Hepatocyte (in vitro differentiated cells): ENCODE measurements around the gene TTC34. TPM values are rescaled to one million over a fixed set of nuclear protein-coding genes. Genes with fewer than 3 reads are reported as not detected.

Experiments used
- DNase-seq: peaks from one replicate; pipeline ENCODE4 v3.0.0-alpha.2; 2016; ENCODE audit warnings: low spot score
- H2AFZ ChIP-seq: fragments of 200-600 bp; sonication (generic); 2 replicates; pipeline ENCODE4 v1.6.0; 2016; ENCODE audit warnings: antibody characterized with exemption, mild to moderate bottlenecking
- H3K27ac ChIP-seq: fragments of 200-600 bp; sonication (generic); 2 replicates; pipeline ENCODE4 v1.5.1; 2016; ENCODE audit warnings: mild to moderate bottlenecking
- H3K27me3 ChIP-seq: fragments of 200-600 bp; sonication (generic); 2 replicates; pipeline ENCODE4 v1.6.1; 2016
- H3K36me3 ChIP-seq: fragments of 200-600 bp; sonication (generic); replicated peaks from 2 replicates; pipeline ENCODE4 v1.5.1; 2016; ENCODE audit warnings: low read depth; ENCODE audit not compliant: insufficient read depth
- H3K4me1 ChIP-seq: fragments of 200-600 bp; sonication (generic); 2 replicates; pipeline ENCODE4 v1.5.1; 2016; ENCODE audit warnings: mild to moderate bottlenecking, moderate library complexity; ENCODE audit not compliant: insufficient read depth
- H3K4me2 ChIP-seq: fragments of 200-600 bp; sonication (generic); 2 replicates; pipeline ENCODE4 v1.6.0; 2016
- H3K4me3 ChIP-seq: fragments of 200-600 bp; sonication (generic); 2 replicates; pipeline ENCODE4 v1.5.1; 2016; ENCODE audit warnings: mild to moderate bottlenecking
- H3K79me2 ChIP-seq: fragments of 200-600 bp; sonication (generic); 2 replicates; pipeline ENCODE4 v1.6.0; 2017; ENCODE audit warnings: mild to moderate bottlenecking
- H3K9me2 ChIP-seq: fragments of 200-600 bp; sonication (generic); replicated peaks from 2 replicates; pipeline ENCODE4 v1.6.0; 2017; ENCODE audit warnings: mild to moderate bottlenecking; ENCODE audit not compliant: insufficient read depth
- H3K9me3 ChIP-seq: fragments of 200-600 bp; sonication (generic); 2 replicates; pipeline ENCODE4 v1.5.1; 2016; ENCODE audit warnings: low read depth, mild to moderate bottlenecking
- H4K20me1 ChIP-seq: fragments of 200-600 bp; sonication (generic); 2 replicates; pipeline ENCODE4 v1.6.0; 2016; ENCODE audit warnings: mild to moderate bottlenecking; ENCODE audit not compliant: insufficient read depth, poor library complexity, severe bottlenecking
- EZH2 ChIP-seq: fragments of 200-600 bp; sonication (generic); IDR thresholded peaks from 2 replicates; pipeline ENCODE4 v1.6.1; 2016; ENCODE audit warnings: antibody characterized with exemption, mild to moderate bottlenecking, borderline replicate concordance
- EZH2phosphoT487 ChIP-seq: fragments of 200-600 bp; sonication (generic); IDR thresholded peaks from one replicate; pipeline ENCODE4 v1.6.1; 2018; ENCODE audit warnings: antibody characterized with exemption, mild to moderate bottlenecking, low read depth, moderate library complexity; ENCODE audit not compliant: unreplicated experiment, severe bottlenecking
- WGBS: methylation state at CpG from one replicate; pipeline ENCODE4 v1.1.6; 2016; ENCODE audit warnings: low lambda C conversion rate; ENCODE audit errors: missing lambda C conversion rate; 5-methylcytosine and 5-hydroxymethylcytosine counted together
- polyA plus RNA-seq: library from polyadenylated mRNA; unstranded; fragments of >200 nt; fragmentation: Nextera tagmentation; extraction: Ambion mirVana; gene quantifications from 2 replicates; pipeline ENCODE4 v1.2.1, GENCODE V29; 2016
- total RNA-seq: library from RNA; depleted of rRNA; stranded (reverse); fragments of >200 nt; gene quantifications from 2 replicates; pipeline ENCODE4 v1.2.3, GENCODE V29; 2014
- TF ChIP-seq, protein P1 (sequence below): fragments of 200-600 bp; sonication (generic); IDR thresholded peaks from 2 replicates; pipeline ENCODE4 v1.5.1; 2016; ENCODE audit warnings: antibody characterized with exemption, mild to moderate bottlenecking; ENCODE audit not compliant: poor library complexity

Gene TTC34
- total and polyA plus RNA-seq, 2 experiments from 2014 or later = 0.13 to 0.33 TPM

DNA sequence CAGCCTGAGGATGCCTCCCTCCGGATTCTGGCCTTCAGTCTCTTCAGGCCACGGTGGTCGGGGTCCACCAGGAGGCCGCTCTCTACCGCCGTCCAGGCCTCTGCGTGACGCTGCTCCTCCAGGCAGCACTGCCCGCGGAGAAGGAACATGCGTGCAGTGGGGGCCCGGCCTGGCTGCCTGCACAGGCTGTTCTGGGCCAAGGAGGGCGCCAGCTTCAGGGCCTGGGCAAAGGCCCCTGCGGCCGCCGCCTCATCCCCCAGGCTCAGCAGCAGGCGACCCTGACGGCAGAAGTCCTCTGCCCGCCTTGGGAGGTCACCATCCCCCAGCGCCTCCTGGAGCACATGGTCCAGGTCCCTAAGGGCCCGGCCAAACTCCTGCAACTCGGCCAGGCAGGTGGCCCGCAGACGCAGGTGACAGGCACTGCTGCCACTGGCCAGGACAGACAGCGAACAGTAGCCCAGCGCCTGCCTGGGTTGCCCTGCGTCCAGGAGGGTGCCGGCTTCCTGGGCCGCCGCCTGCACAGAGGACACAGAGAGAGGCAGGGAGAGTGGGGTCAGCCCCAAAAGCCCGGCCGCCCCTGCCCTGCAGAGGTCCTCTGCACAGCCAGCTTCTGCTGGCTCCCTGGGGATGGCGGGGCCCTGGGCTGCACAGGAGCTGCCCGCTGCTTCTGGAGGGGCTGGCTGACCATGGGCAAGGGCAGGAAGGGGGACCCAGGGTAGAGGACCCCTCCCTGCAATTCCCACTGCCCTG is 159.9 kb downstream of the TTC34 start:
- Histone ChIP-seq H4K20me1 (no peaks in the 10 kb centered on the region), H3K4me3 (no peak overlapping the region), H3K36me3 (no peaks in the 10 kb centered on the region), H3K9me3 (no peaks in the 10 kb centered on the region), H3K79me2 (peaks cover 15% of the 10 kb centered on the region), H3K27me3 (peaks cover 3% of the 10 kb centered on the region), H3K4me2 (peak overlapping the region; percentile 99), H2AFZ (no peak overlapping the region), H3K9me2 (no peaks in the 10 kb centered on the region), H3K27ac (no peak overlapping the region), H3K4me1 (peaks cover 22% of the 10 kb centered on the region)
- TF ChIP-seq EZH2 = no peak
- no peak for TF ChIP-seq EZH2phosphoT487
- TF ChIP-seq, protein P1, sequence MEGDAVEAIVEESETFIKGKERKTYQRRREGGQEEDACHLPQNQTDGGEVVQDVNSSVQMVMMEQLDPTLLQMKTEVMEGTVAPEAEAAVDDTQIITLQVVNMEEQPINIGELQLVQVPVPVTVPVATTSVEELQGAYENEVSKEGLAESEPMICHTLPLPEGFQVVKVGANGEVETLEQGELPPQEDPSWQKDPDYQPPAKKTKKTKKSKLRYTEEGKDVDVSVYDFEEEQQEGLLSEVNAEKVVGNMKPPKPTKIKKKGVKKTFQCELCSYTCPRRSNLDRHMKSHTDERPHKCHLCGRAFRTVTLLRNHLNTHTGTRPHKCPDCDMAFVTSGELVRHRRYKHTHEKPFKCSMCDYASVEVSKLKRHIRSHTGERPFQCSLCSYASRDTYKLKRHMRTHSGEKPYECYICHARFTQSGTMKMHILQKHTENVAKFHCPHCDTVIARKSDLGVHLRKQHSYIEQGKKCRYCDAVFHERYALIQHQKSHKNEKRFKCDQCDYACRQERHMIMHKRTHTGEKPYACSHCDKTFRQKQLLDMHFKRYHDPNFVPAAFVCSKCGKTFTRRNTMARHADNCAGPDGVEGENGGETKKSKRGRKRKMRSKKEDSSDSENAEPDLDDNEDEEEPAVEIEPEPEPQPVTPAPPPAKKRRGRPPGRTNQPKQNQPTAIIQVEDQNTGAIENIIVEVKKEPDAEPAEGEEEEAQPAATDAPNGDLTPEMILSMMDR = no peak
- DNase-seq = peak; percentile 9
- 96% methylated on average over 34 of the region's 34 CpGs for WGBS

DNA sequence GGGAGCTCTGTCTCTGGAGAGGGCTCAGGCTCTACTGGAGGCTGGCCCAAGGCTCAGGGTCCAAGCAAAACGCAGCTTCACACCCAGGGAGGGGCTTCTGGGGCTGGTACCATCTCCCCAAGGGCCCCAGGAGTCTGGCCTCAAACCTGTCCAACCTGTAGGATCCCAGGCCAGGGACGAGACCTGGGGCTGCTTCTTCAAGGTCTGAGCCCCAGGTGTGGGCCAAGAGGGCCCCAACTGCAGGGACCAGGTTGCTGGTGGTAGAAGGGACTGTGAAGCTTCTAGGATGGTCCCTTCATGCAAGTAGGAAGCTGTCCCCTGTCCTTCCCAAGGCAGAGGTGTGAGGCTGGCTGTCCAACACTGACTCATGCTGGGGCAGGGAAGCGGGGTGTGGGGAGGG is 160.9 kb downstream of the TTC34 start:
- WGBS = 86% methylated on average over 2 of the region's 3 CpGs
- no peaks in the 10 kb centered on the region for H3K36me3 ChIP-seq
- no peaks in the 10 kb centered on the region for H3K9me3 ChIP-seq
- no peaks in the 10 kb centered on the region for H4K20me1 ChIP-seq
- H3K9me2 ChIP-seq = no peaks in the 10 kb centered on the region
- H3K4me1 ChIP-seq = peaks cover 22% of the 10 kb centered on the region
- TF ChIP-seq EZH2phosphoT487 (no peak), EZH2 (no peak)
- TF ChIP-seq, protein P1 = no peak
- no peak overlapping the region for H2AFZ ChIP-seq
- H3K27ac ChIP-seq = no peak overlapping the region
- peaks cover 15% of the 10 kb centered on the region for H3K79me2 ChIP-seq
- DNase-seq = no peak
- H3K4me2 ChIP-seq = no peak overlapping the region
- H3K27me3 ChIP-seq = peaks cover 3% of the 10 kb centered on the region
- H3K4me3 ChIP-seq = no peak overlapping the region

DNA sequence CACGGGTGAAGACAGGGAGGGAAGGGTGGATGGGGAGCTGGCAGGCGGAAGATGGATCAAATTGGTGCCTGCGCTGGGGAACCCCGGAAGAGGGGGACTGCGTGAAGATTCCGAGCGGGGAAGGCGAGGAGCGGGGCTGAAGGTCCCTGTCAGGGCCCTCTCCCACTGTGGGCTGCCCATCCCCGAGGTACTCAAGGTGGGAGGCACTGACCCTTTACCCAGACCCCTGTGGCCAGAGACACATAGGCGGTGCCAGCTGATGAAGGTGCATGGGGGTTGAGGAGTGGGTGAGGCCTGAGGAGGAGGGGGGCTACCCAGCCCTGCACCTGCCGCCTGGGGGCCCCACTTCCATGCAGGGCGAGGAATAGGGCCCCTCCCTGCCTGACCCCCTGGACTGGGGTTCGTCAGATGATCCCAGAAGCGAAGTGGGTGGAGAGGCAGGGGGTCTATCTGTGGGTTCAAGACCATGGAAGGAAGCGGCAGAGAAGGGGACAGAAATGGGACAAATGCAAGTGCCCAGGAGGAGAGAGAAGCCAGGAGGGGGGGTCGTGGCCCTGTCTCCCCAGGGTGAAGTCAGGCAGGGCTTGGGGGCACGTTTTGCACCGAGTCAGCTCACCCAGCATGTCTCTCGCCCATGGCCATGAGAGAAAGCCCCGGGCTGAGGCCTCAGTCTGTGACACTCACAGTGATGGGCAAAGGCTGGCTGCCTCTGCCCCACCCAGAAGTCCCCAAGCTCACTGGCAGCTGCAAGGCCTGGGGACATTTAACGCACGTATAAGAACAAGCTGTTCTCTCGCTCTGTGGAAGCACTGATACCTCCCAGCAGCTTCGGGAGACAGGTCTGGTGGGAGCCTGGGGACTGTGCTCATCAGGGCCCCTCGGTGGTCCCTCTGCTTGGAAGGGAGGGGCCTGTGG is 161.6 kb downstream of the TTC34 start:
- Histone ChIP-seq H2AFZ (no peak overlapping the region), H3K27ac (no peak overlapping the region), H3K9me2 (no peaks in the 10 kb centered on the region), H3K36me3 (no peaks in the 10 kb centered on the region), H3K9me3 (no peaks in the 10 kb centered on the region), H3K4me2 (no peak overlapping the region), H4K20me1 (no peaks in the 10 kb centered on the region), H3K27me3 (peaks cover 3% of the 10 kb centered on the region), H3K4me3 (no peak overlapping the region), H3K79me2 (peaks cover 15% of the 10 kb centered on the region), H3K4me1 (peaks cover 22% of the 10 kb centered on the region)
- TF ChIP-seq EZH2 = no peak
- TF ChIP-seq, protein P1 = no peak
- TF ChIP-seq EZH2phosphoT487 = no peak
- WGBS = 88% methylated on average over 24 of the region's 26 CpGs
- peak; percentile 11 for DNase-seq
